Measurements from ENCODE around the gene DLGAP4. TPM values are rescaled to one million over a fixed set of nuclear protein-coding genes. Genes with fewer than 3 reads are reported as not detected.

DLGAP4 gene
- total and polyA plus RNA-seq, 2 of the 13 experiments (the other 11 are each of a cell fraction or from before 2014, with no cell fraction given) = 15.2 to 26.7 TPM

GRCh38 chr20:36543184-36544133 lies 237.3 kb downstream of the DLGAP4 start:
- DNase-seq (ENCODE audit: low spot score) (no peak), ATAC-seq (peak; percentile 36), FAIRE-seq (peak; percentile 79)
- ChIA-PET CTCF (ENCODE audit: low intra/inter-chr PET ratio, low total read pairs) (interaction anchor here (1.1 kb wide), 1 partner anchor 49 kb away, joined by 3 read pairs; no protein-coding TSS in a partner anchor), POLR2A (interaction anchor here (0.6 to 1.7 kb wide), 3 partner anchors 16 to 230 kb away, joined by 3 to 5 read pairs (median 4); partner anchors contain the start of genes DSN1 and RAB5IF)
- no peaks in the 10 kb centered on the region for H3K79me2 ChIP-seq (ENCODE audit: insufficient read depth, low read length)
- peak overlapping the region; percentile 48 for H3K4me2 ChIP-seq (ENCODE audit: low read depth, low read length)
- no peak overlapping the region for H2AFZ ChIP-seq (ENCODE audit: low read length)
- no peaks in the 10 kb centered on the region for H3K27me3 ChIP-seq (ENCODE audit: control insufficient read depth in 1 of 2, insufficient read depth in 2 of 2, low read length in 2 of 2)
- in situ Hi-C loops (cut with HindIII; ENCODE audit: extremely low pct_ligation_motif_present, low pct_unique_long_range_greater_than_20kb) (no loop called here), intact Hi-C loops (cut with micrococcal nuclease; ENCODE audit: unreplicated experiment) (no loop called here)
- no peak overlapping the region; the same call in 1 of the 2 replicates for H3K9ac ChIP-seq (ENCODE audit: insufficient read depth, low read depth, low read length)
- BruUV-seq (replicated peaks) = no TSS peak
- H3K9me3 ChIP-seq (ENCODE audit: low read length) = no peaks in the 10 kb centered on the region
- H3K36me3 ChIP-seq (replicated peaks in 1 of 2; ENCODE audit: control insufficient read depth in 1 of 2, insufficient read depth in 2 of 2, low read length in 2 of 2) = no peaks in the 10 kb centered on the region
- no peak overlapping the region for H3K27ac ChIP-seq (ENCODE audit: extremely low read length, insufficient read depth, low read length)
- H4K20me1 ChIP-seq (ENCODE audit: insufficient read depth, low read length) = no peaks in the 10 kb centered on the region; the same call in 1 of the 2 replicates
- WGBS (ENCODE audit: low lambda C conversion rate) = 58% methylated on average over 14 of the region's 14 CpGs
- peak overlapping the region in 1 of 3 experiments; percentile 11; a peak in 2 of 6 replicates for H3K4me3 ChIP-seq (replicated peaks in 1 of 3; ENCODE audit: insufficient read depth in 1 of 3, low read depth in 2 of 3, low read length in 3 of 3)
- H3K4me1 ChIP-seq (ENCODE audit: insufficient read depth, low read length) = peaks cover 61% of the 10 kb centered on the region
- no peak for TF ChIP-seq ZBTB7B (CRISPR knock-in tag; IDR thresholded peaks at IDR 0.05)
- peak; percentile 76; the same call in 1 of the 2 replicates for TF ChIP-seq GTF3A (CRISPR knock-in tag; conservative IDR thresholded peaks at IDR 0.05)
- TF ChIP-seq ZNF761 (CRISPR knock-in tag; conservative IDR thresholded peaks at IDR 0.05) = no peak
- no peak for TF ChIP-seq ZNF484 (CRISPR knock-in tag; IDR thresholded peaks at IDR 0.05; ENCODE audit: borderline replicate concordance, low read depth)
- TF ChIP-seq TOPORS (CRISPR knock-in tag; IDR thresholded peaks at IDR 0.05) = no peak
- no peak for TF ChIP-seq ARNT (IDR thresholded peaks at IDR 0.05)
- TF ChIP-seq HMGXB4 (CRISPR knock-in tag; IDR thresholded peaks at IDR 0.05; ENCODE audit: borderline replicate concordance in 1 of 2, low read depth in 1 of 2) = no peak
- TF ChIP-seq SAP130 (CRISPR knock-in tag; IDR thresholded peaks at IDR 0.05; ENCODE audit: low read depth) = peak; percentile 18; the same call in 1 of the 2 replicates
- TF ChIP-seq TAF15 (IDR thresholded peaks at IDR 0.05; ENCODE audit: low read depth, low read length, poor library complexity, severe bottlenecking) = no peak
- TF ChIP-seq ZNF3 (CRISPR knock-in tag; IDR thresholded peaks at IDR 0.05) = peak; percentile 88
- no peak for TF ChIP-seq STAT6 (CRISPR knock-in tag; IDR thresholded peaks at IDR 0.05; ENCODE audit: borderline replicate concordance)
- no peak for TF ChIP-seq ATF7 (IDR thresholded peaks at IDR 0.05)
- no peak for TF ChIP-seq ATF7 (CRISPR knock-in tag; IDR thresholded peaks at IDR 0.05)
- no peak for TF ChIP-seq ATF5 (CRISPR knock-in tag; IDR thresholded peaks at IDR 0.05; ENCODE audit: low read depth)
- TF ChIP-seq SRSF4 (IDR thresholded peaks at IDR 0.05; ENCODE audit: low read depth, low read length, poor library complexity, severe bottlenecking) = no peak

Measured in HepG2 (cell line).